Measurements from ENCODE around the gene ACOT13.

- no peak for TF ChIP-seq EZH2 (IDR thresholded peaks at IDR 0.05; ENCODE audit: low read depth)
- TF ChIP-seq, protein P1, sequence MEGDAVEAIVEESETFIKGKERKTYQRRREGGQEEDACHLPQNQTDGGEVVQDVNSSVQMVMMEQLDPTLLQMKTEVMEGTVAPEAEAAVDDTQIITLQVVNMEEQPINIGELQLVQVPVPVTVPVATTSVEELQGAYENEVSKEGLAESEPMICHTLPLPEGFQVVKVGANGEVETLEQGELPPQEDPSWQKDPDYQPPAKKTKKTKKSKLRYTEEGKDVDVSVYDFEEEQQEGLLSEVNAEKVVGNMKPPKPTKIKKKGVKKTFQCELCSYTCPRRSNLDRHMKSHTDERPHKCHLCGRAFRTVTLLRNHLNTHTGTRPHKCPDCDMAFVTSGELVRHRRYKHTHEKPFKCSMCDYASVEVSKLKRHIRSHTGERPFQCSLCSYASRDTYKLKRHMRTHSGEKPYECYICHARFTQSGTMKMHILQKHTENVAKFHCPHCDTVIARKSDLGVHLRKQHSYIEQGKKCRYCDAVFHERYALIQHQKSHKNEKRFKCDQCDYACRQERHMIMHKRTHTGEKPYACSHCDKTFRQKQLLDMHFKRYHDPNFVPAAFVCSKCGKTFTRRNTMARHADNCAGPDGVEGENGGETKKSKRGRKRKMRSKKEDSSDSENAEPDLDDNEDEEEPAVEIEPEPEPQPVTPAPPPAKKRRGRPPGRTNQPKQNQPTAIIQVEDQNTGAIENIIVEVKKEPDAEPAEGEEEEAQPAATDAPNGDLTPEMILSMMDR (conservative IDR thresholded peaks at IDR 0.05) = no peak
Observed at GRCh38 chr6:24708612-24709011, 41.7 kb downstream of the ACOT13 start.
